ENCODE measurements around the gene PIEZO2.
"Not testable (repeated sequence)": the region's sequence is repeated elsewhere in the genome, so short reads cannot be mapped to it uniquely, and the experiment has no call there.

DNA sequence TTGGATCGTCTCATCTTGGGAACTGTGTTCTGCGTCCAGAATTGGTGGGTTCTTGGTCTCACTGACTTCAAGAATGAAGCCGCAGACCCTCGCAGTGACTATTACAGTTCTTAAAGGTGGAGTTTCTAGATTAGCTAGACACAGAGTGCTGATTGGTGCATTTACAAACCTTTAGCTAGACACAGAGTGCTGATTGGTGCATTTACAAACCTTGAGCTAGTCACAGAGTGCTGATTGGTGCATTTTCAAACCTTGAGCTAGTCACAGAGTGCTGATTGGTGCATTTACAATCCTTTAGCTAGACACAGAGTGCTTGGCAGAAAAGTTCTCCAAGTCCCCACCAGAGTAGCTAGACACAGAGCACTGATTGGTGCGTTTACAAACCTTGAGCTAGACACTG lies 233.6 kb downstream of the PIEZO2 start:
- TF ChIP-seq, protein P1, sequence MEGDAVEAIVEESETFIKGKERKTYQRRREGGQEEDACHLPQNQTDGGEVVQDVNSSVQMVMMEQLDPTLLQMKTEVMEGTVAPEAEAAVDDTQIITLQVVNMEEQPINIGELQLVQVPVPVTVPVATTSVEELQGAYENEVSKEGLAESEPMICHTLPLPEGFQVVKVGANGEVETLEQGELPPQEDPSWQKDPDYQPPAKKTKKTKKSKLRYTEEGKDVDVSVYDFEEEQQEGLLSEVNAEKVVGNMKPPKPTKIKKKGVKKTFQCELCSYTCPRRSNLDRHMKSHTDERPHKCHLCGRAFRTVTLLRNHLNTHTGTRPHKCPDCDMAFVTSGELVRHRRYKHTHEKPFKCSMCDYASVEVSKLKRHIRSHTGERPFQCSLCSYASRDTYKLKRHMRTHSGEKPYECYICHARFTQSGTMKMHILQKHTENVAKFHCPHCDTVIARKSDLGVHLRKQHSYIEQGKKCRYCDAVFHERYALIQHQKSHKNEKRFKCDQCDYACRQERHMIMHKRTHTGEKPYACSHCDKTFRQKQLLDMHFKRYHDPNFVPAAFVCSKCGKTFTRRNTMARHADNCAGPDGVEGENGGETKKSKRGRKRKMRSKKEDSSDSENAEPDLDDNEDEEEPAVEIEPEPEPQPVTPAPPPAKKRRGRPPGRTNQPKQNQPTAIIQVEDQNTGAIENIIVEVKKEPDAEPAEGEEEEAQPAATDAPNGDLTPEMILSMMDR (IDR thresholded peaks at IDR 0.05) = not testable (repeated sequence)
- TF ChIP-seq POLR2A (IDR thresholded peaks at IDR 0.05) = not testable (repeated sequence)

Measured in esophagus squamous epithelium (tissue), 4 donors.